ENCODE measurements around the gene CORO2A.
A peak's percentile ranks its signal among the peaks of the same experiment; 100 is the strongest.
"Not testable (repeated sequence)": the region's sequence is repeated elsewhere in the genome, so short reads cannot be mapped to it uniquely, and the experiment has no call there.

The CORO2A gene

GRCh38 chr9:98101868-98102273, 90.6 kb downstream of the CORO2A start:
- DNase-seq, result peak; percentile 51 to 79 (median 66)

- DNase-seq, result no peak
Measured at GRCh38 chr9:98101416-98101815, 91.0 kb downstream of the CORO2A start.

- no peak for DNase-seq
Measured at GRCh38 chr9:98100456-98100855, 92.0 kb downstream of the CORO2A start.

GRCh38 chr9:98099898-98100297, 92.5 kb downstream of the CORO2A start:
- DNase-seq, result peak in 1 of 4 experiments; percentile 10

- no peak for DNase-seq
Measured at GRCh38 chr9:98099346-98099745, 93.1 kb downstream of the CORO2A start.

- DNase-seq, result no peak
Measured at GRCh38 chr9:98097836-98098235, 94.6 kb downstream of the CORO2A start.

GRCh38 chr9:98096091-98096490, 96.3 kb downstream of the CORO2A start:
- no peak for DNase-seq

GRCh38 chr9:98095401-98095800, 97.0 kb downstream of the CORO2A start:
- DNase-seq, result no peak

- DNase-seq, result no peak
Measured at GRCh38 chr9:98094851-98095250, 97.6 kb downstream of the CORO2A start.

- DNase-seq, result no peak
Measured at GRCh38 chr9:98094316-98094715, 98.1 kb downstream of the CORO2A start.

GRCh38 chr9:98092613-98092931, 99.9 kb downstream of the CORO2A start:
- DNase-seq, result no peak

GRCh38 chr9:98091735-98092612, 100.5 kb downstream of the CORO2A start:
- DNase-seq, result no peak

- not testable (repeated sequence) for DNase-seq
Measured at GRCh38 chr9:98090674-98091073, 101.8 kb downstream of the CORO2A start.

GRCh38 chr9:98087420-98088354, 104.8 kb downstream of the CORO2A start:
- no peak for DNase-seq

- DNase-seq, result no peak
Measured at GRCh38 chr9:98086461-98086860, 106.0 kb downstream of the CORO2A start.

- DNase-seq, result no peak
Measured at GRCh38 chr9:98085944-98086343, 106.5 kb downstream of the CORO2A start.

GRCh38 chr9:98085058-98085457, 107.4 kb downstream of the CORO2A start:
- DNase-seq, result no peak

GRCh38 chr9:98084396-98084795, 108.0 kb downstream of the CORO2A start:
- DNase-seq, result no peak

- no peak for DNase-seq
Measured at GRCh38 chr9:98083566-98084183, 108.8 kb downstream of the CORO2A start.

- no peak for DNase-seq
Measured at GRCh38 chr9:98083061-98083501, 109.4 kb downstream of the CORO2A start.

- DNase-seq, result peak in 1 of 4 experiments; percentile 25
Measured at GRCh38 chr9:98081477-98082219, 110.8 kb downstream of the CORO2A start.

GRCh38 chr9:98080780-98081179, 111.7 kb downstream of the CORO2A start:
- DNase-seq, result no peak

- DNase-seq, result no peak
Measured at GRCh38 chr9:98080326-98080725, 112.1 kb downstream of the CORO2A start.

Measured in activated CD4-positive, CD25-positive, alpha-beta regulatory T cell (primary cell).